ENCODE measurements around the gene UBTD2.
"Not testable (repeated sequence)": the region's sequence is repeated elsewhere in the genome, so short reads cannot be mapped to it uniquely, and the experiment has no call there.

The UBTD2 gene

DNA sequence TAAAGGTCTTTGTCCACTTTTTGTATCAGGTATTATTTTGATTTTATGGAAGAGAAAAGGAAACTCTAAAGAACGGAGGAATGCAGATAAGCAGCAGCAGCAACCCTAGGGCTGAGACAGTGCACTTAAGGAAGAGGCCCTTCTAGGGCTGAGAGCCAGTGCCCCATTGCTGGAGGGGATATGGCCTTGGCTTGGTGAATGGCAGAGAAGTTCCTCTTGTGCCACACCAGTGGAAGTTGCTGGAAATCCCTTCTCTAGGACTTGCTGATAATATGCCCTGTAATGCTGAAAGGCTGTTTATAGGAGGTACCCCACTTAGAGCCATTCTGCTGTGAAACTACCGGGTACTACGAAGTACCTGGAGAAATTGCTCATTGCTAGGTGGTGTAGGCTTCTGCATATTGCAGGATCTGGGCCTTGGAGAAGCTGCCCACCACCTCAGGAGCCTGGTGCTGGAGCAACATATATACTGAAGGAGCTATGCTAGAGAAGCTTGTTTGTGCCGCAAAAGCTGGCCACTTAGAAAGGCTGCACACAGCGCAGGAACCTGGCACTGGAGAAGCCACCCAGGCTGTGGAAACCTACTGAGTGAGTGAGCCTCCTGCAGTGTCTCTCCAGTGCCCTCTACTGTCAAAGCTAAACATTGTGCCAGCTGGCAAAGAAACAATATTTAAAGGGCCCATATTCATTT lies 9.6 kb upstream of the UBTD2 start:
- DNase-seq (ENCODE audit: low read depth in 2 of 2), result peak; percentile 32 to 41

DNA sequence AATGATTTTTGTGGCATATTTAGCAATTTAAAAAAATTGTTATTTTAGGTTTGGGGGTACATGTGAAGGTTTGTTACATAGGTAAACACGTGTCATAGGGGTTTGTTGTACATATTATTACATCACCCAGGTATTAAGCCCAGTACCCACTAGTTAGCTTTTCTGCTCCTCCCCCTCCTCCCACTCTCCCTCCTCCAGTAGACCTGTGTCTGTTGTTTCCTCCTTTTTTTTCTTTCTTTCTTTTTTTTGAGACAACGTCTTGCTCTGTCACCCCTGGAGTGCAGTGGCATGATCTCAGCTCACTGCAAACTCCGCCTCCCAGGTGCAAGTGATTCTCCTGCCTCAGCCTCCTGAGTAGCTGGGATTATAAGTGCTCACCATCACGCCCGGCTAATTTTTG lies 8.3 kb upstream of the UBTD2 start:
- DNase-seq (ENCODE audit: low read depth in 2 of 2), result not testable (repeated sequence)

DNA sequence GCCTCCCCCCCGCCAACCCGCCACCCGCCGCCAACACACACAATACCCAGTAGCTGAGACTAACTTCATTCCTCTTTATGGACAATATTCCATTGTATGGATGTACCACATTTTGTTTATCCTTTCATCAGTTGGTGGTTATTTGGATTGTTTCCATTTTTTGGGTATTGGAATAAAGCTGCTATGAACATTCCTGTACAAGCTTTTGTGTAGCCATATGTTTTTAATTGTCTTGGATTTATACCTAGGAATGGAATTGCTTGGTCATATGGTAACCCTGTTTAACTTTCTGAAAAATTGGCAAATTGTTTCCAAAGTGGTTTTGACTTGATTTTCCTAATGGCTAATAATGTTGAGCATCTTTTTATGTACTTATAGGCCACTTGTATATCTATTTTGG lies 4.9 kb upstream of the UBTD2 start:
- no peak for DNase-seq (ENCODE audit: low read depth in 2 of 2)

DNA sequence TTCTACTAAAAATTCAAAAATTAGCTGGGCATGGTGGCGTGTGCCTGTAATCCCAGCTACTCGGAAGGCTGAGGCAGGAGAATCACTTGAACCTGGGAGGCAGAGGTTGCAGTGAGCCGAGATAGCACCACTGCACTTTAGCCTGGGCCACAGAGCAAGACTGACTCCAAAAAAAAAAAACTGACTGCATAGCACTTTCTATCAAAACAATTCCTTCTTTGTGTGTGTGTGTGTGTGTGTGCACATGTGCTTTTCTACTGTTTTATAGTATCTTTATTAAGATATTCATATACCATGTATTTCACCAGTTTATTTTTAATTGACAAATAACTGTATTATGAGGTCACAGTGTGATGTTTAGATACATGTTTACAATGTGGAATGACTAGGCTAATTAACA lies 3.6 kb upstream of the UBTD2 start:
- DNase-seq (ENCODE audit: low read depth in 2 of 2), result not testable (repeated sequence)

- DNase-seq (ENCODE audit: low read depth in 2 of 2), result no peak
Measured at GRCh38 chr5:172285226-172286143, 1.9 kb upstream of the UBTD2 start.

- DNase-seq (ENCODE audit: low read depth in 2 of 2), result no peak
Measured at GRCh38 chr5:172284611-172284980, 1.0 kb upstream of the UBTD2 start.

DNA sequence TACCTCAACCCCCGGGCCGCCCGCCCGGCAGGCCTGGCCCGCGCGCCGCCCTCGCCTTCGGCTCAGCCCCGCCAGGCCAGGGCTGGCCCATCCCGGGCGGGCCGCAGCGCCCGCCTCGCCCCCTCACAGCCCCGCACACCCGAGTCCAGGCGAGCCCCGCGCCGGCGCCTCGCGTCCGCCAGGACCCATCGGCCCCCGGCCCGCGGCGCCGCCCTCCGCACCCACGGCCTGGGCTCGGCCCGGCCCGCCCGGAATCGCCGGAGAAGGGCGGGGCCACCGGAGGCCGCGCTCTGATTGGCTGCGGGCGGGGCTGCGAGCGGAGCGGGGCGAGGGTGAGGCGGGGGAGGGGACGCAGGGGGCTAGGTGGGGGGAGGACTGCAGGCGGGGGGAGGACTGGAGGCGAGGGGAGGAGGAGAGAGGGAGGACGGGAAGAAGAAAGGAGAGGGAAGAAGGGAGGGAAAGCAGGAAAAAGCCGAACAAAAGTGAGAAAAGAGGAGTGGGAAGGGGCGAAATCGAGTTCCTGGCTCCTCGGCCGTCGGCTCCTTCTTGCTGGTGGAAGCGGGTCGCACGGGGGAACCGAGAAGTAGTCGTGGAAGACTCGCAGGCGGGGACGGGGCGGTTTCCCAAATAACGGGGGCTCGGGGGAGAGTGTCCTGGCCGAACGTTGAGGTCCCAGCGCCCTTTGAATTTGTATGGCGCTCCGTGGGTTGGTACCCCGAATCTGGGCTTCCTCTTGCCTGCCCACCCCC lies 472 bp upstream of the UBTD2 start:
- peak; percentile 69 to 70 for DNase-seq (ENCODE audit: low read depth in 2 of 2)

- no peak for DNase-seq (ENCODE audit: low read depth in 2 of 2)
Measured at GRCh38 chr5:172282272-172283019, 1.1 kb downstream of the UBTD2 start.

DNA sequence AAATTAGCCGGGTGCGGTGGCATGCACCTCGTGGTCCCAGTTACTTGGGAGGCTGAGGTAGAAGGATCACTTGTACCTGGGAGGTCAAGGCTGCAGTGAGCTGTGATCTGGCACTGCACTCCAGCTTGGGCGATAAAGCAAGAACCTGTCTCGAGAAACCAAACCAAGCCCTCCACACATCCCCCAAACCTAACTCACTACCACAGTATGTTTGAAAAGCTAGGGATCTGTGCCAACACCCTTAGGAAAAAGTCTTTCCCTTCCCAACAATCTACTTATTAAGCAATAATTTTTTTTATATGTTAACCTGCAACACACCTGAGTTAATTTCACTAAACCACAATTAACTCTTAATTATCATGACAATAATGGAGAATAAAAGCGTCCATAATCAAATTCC lies 2.2 kb downstream of the UBTD2 start:
- DNase-seq (ENCODE audit: low read depth in 2 of 2), result no peak

- DNase-seq (ENCODE audit: low read depth in 2 of 2), result no peak
Measured at GRCh38 chr5:172280929-172281328, 2.6 kb downstream of the UBTD2 start.

- no peak for DNase-seq (ENCODE audit: low read depth in 2 of 2)
Measured at GRCh38 chr5:172280317-172280716, 3.2 kb downstream of the UBTD2 start.

DNA sequence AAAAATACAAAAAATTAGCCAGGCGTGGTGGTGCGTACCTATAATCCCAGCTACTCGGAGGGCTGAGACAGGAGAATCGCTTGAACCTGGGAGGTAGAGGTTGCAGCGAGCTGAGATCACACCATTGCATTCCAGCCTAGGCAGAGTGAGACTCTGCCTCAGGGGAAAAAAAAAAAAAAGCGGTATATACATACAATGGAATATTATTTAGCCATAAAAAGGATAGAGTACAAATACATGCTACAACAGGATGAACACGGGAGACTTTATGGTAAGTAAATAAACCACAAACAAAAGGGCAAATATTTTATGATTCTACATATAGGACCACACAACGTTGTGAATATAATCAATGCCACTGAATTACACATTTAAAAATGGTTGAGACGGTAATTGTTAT lies 5.2 kb downstream of the UBTD2 start:
- no peak for DNase-seq (ENCODE audit: low read depth in 2 of 2)

DNA sequence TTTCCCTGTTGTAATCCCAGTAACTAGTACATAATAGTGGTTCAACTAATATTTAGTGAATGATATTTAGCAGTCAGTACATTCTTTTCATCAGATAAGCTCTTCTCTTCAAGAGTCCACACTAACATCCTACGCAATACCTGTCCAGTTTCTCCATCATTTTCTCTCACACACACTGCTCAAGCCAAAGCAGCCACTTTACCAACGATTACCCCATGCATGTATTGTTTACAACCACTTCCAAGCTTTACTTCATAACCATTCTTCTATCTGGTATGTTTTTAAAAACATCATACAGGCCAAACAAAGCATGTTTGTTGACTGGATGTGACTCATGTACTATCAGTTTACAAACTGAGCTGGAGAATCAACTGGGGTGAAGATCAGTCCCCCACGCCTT lies 7.3 kb downstream of the UBTD2 start:
- DNase-seq (ENCODE audit: low read depth in 2 of 2), result no peak

GRCh38 chr5:172274951-172275753 lies 8.4 kb downstream of the UBTD2 start:
- peak; percentile 38 to 62 for DNase-seq (ENCODE audit: low read depth in 2 of 2)

GRCh38 chr5:172267943-172268342 lies 15.6 kb downstream of the UBTD2 start:
- DNase-seq (ENCODE audit: low read depth in 2 of 2), result no peak

DNA sequence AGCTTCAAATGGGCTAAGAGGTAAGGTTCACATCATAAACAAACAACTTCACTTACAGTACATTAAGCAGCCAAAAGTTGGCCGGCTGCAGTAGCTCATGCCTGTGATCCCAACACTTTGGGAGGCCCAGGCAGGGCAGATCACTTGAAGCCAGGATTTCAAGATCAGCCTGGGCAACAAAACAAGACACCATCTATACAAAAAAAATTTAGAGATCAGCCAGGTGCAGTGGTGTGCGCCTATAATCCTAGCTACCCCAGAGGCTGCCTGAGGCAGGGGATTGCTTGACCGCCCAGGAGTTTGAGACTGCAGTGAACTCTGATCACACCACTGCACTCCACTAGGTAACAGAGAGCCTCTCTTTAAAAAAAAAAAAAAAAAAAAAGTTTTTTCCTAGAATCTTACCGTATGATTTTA lies 16.9 kb downstream of the UBTD2 start:
- no peak for DNase-seq (ENCODE audit: low read depth in 2 of 2)

GRCh38 chr5:172266071-172266675 lies 17.4 kb downstream of the UBTD2 start:
- DNase-seq (ENCODE audit: low read depth in 2 of 2), result no peak

GRCh38 chr5:172264815-172265395 lies 18.7 kb downstream of the UBTD2 start:
- DNase-seq (ENCODE audit: low read depth in 2 of 2), result no peak

DNA sequence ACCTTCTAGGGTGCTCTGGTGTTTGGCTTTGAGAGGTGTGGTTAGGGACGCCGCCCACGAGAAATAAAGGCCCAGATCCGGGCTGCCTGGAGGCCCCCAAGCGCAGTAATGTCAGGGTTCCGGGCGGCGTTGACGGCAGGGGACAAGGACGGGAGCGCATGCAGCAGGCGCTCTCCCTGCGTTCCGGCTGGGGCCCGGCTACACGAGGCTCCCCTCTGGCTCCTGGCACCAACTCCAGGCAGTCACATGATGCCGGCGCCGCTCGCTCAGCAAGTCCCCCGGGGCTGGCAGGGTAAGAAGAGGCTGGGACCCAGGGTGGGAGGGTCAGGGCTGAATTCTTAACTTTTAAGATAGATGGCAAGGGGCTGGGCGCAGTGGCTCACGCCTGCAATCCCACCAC lies 28.1 kb downstream of the UBTD2 start:
- no peak for DNase-seq (ENCODE audit: low read depth in 2 of 2)

- DNase-seq (ENCODE audit: low read depth in 2 of 2), result no peak
Measured at GRCh38 chr5:172252501-172252900, 31.1 kb downstream of the UBTD2 start.

Measured in stimulated activated CD8-positive, alpha-beta memory T cell treated with anti-CD3 and anti-CD28 coated beads, Interleukin-15, amount 100 ng/mL, for 48 hours (primary cell).